T-helper 22 cell (primary cell): ENCODE data around the gene SLC25A13.

Experiments
- DNase-seq: peaks from one replicate; pipeline ENCODE4 v3.0.0-alpha.2; 2020; ENCODE audit warnings: low read depth

Gene SLC25A13

GRCh38 chr7:96089511-96089910 is 232.4 kb downstream of the SLC25A13 start:
- DNase-seq: no peak

- no peak for DNase-seq
Observed at GRCh38 chr7:96088579-96088978, 233.3 kb downstream of the SLC25A13 start.

GRCh38 chr7:96085953-96086352 is 235.9 kb downstream of the SLC25A13 start:
- no peak for DNase-seq

GRCh38 chr7:96084881-96085553 is 236.9 kb downstream of the SLC25A13 start:
- DNase-seq: no peak

GRCh38 chr7:96080027-96080426 is 241.9 kb downstream of the SLC25A13 start:
- no peak for DNase-seq

DNA sequence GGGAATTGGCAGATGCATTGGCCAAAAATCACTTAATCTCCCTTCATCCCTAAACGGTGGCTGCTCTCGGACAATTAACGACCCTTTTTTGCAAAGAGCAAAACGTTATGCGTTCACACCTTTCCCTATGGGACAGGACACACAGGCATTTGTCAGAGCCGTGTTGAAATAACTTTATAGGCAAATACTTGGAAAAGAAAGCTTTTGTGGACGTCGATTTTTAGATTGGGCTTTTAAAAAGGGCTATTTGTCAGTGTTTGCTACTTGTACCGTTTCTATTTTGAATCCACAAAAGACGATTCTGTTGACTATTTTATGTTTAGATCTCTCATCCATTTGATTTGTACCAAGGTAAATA is 245.6 kb downstream of the SLC25A13 start:
- no peak for DNase-seq

- no peak for DNase-seq
Observed at GRCh38 chr7:96075510-96076349, 246.2 kb downstream of the SLC25A13 start.

- no peak for DNase-seq
Observed at GRCh38 chr7:96074871-96075270, 247.0 kb downstream of the SLC25A13 start.
